ENCODE results near the gene DRD4. TPM values are rescaled to one million over a fixed set of nuclear protein-coding genes. Genes with fewer than 3 reads are reported as not detected.

DRD4 gene
- total RNA-seq, 1 donor from 2014 or later = 0.49 TPM

- Mint-ChIP-seq H3K27me3 (no peaks in the 10 kb centered on the region), H3K27ac (no peak overlapping the region), H3K9me3 (no peaks in the 10 kb centered on the region), H3K36me3 (ENCODE audit: low read depth) (peaks cover 40% of the 10 kb centered on the region), H3K4me3 (no peak overlapping the region), H3K4me1 (peaks cover 4% of the 10 kb centered on the region)
- POLR2A ChIA-PET = no interaction called here
- TF ChIP-seq CTCF (IDR thresholded peaks at IDR 0.05) = no peak
- CTCF ChIA-PET = interaction anchor here (0.9 kb wide), 1 partner anchor 73 kb away, joined by 3 read pairs; no protein-coding TSS in a partner anchor
- ATAC-seq (ENCODE audit: low read depth) (no peak), DNase-seq (no peak)
- intact Hi-C loops (cut with micrococcal nuclease) = no loop called here
Measured at GRCh38 chr11:655036-655726, 18.1 kb downstream of the DRD4 start.

GRCh38 chr11:656426-656825 lies 19.4 kb downstream of the DRD4 start:
- Mint-ChIP-seq H3K4me1 (peaks cover 4% of the 10 kb centered on the region), H3K27me3 (no peaks in the 10 kb centered on the region), H3K9me3 (no peaks in the 10 kb centered on the region), H3K4me3 (no peak overlapping the region), H3K36me3 (ENCODE audit: low read depth) (peaks cover 36% of the 10 kb centered on the region), H3K27ac (no peak overlapping the region)
- no peak for DNase-seq
- CTCF ChIA-PET = no interaction called here
- no peak for ATAC-seq (ENCODE audit: low read depth)
- no peak for TF ChIP-seq CTCF (IDR thresholded peaks at IDR 0.05)
- POLR2A ChIA-PET = no interaction called here
- intact Hi-C loops (cut with micrococcal nuclease) = no loop called here

GRCh38 chr11:656866-657265 lies 19.8 kb downstream of the DRD4 start:
- Mint-ChIP-seq H3K27me3 (no peaks in the 10 kb centered on the region), H3K4me1 (peaks cover 4% of the 10 kb centered on the region), H3K36me3 (ENCODE audit: low read depth) (peaks cover 37% of the 10 kb centered on the region), H3K9me3 (no peaks in the 10 kb centered on the region), H3K27ac (no peak overlapping the region), H3K4me3 (no peak overlapping the region)
- CTCF ChIA-PET = no interaction called here
- no peak for ATAC-seq (ENCODE audit: low read depth)
- no peak for DNase-seq
- POLR2A ChIA-PET = interaction anchor here (1.0 kb wide), 1 partner anchor 62 kb away, joined by 3 read pairs; no protein-coding TSS in a partner anchor
- intact Hi-C loops (cut with micrococcal nuclease) = no loop called here
- TF ChIP-seq CTCF (IDR thresholded peaks at IDR 0.05) = no peak

GRCh38 chr11:657691-658126 lies 20.6 kb downstream of the DRD4 start:
- CTCF ChIA-PET = no interaction called here

More at GRCh38 chr11:657691-658126, 20.6 kb downstream of the DRD4 start:
- H3K36me3 Mint-ChIP-seq (ENCODE audit: low read depth) = peaks cover 36% of the 10 kb centered on the region
- no peaks in the 10 kb centered on the region for H3K9me3 Mint-ChIP-seq
- DNase-seq = no peak
- intact Hi-C loops (cut with micrococcal nuclease) = no loop called here
- H3K27me3 Mint-ChIP-seq = no peaks in the 10 kb centered on the region
- no peak overlapping the region for H3K4me3 Mint-ChIP-seq
- POLR2A ChIA-PET = interaction anchor here (0.6 to 1.0 kb wide), 2 partner anchors 61 to 148 kb away, joined by 3 to 7 read pairs; no protein-coding TSS in a partner anchor
- H3K4me1 Mint-ChIP-seq = peaks cover 4% of the 10 kb centered on the region
- no peak for ATAC-seq (ENCODE audit: low read depth)
- no peak overlapping the region for H3K27ac Mint-ChIP-seq
- TF ChIP-seq CTCF (IDR thresholded peaks at IDR 0.05) = no peak
